Esophagus muscularis mucosa (tissue), 4 donors: ENCODE data around the gene WNT7B. TPM values are rescaled to one million over a fixed set of nuclear protein-coding genes. Genes with fewer than 3 reads are reported as not detected.

Source experiments
- total RNA-seq, 4 donors: library from RNA; depleted of rRNA; stranded (reverse); fragments of >200 nt; gene quantifications; one replicate each; pipeline versions ENCODE4 v1.1.0 to v1.2.1, GENCODE V29; 2016

Gene WNT7B
- total RNA-seq, 4 donors from 2014 or later = not detected

Other genes starting within 250 kb of the WNT7B start
- gene PPARA, start 173.4 kb upstream of the WNT7B start, total RNA-seq = 10 to 100 TPM; 17.0 to 50.9 (median 26.8) TPM